ENCODE data around the gene LCP1. TPM values are rescaled to one million over a fixed set of nuclear protein-coding genes. Genes with fewer than 3 reads are reported as not detected.
A peak's percentile ranks its signal among the peaks of the same experiment; 100 is the strongest.
"Not testable (repeated sequence)": the region's sequence is repeated elsewhere in the genome, so short reads cannot be mapped to it uniquely, and the experiment has no call there.

LCP1 gene
- total RNA-seq, 2 donors from 2014 or later, result 761 to 1,053 TPM

- Mint-ChIP-seq H3K27ac (peak overlapping the region; percentile 87 to 93), H3K9me3 (no peaks in the 10 kb centered on the region), H3K36me3 (peaks cover 4 to 57% of the 10 kb centered on the region in 2 donors)
- ATAC-seq (no peak), DNase-seq (ENCODE audit: low spot score in 2 of 2) (no peak)
These were observed 11.3 kb downstream of the LCP1 start for GRCh38 chr13:46170687-46171086.

GRCh38 chr13:46170268-46170667 is 11.7 kb downstream of the LCP1 start:
- DNase-seq (ENCODE audit: low spot score in 2 of 2) (peak in 1 of 2 donors; percentile 54), ATAC-seq (no peak)
- peak overlapping the region; percentile 87 to 93 for H3K27ac Mint-ChIP-seq
- no peaks in the 10 kb centered on the region for H3K9me3 Mint-ChIP-seq
- H3K36me3 Mint-ChIP-seq, result peaks cover 4 to 53% of the 10 kb centered on the region in 2 donors

DNA sequence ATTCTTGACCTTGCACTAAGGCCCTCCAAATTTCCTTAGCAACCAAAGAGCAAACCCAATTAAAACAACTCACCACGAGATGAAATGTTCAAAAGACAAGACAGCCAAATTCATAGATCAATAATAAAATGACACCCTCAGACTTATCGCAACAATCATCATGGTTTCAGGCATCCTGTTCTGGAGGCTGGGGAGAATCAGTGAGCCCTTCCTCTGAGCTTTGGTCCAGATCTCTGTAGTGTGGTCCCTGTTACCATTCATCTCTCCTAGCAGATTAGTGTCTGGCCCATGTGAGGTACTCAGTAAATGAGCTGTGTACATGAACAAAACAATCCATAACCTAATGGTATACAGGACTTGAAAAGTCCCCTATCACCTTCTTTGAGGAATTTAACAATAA is 12.2 kb downstream of the LCP1 start:
- ATAC-seq (no peak), DNase-seq (ENCODE audit: low spot score in 2 of 2) (no peak)
- H3K36me3 Mint-ChIP-seq, result peaks cover 4 to 54% of the 10 kb centered on the region in 2 donors
- peak overlapping the region; percentile 87 to 93 for H3K27ac Mint-ChIP-seq
- H3K9me3 Mint-ChIP-seq, result no peaks in the 10 kb centered on the region

- Mint-ChIP-seq H3K36me3 (peaks cover 8 to 63% of the 10 kb centered on the region in 2 donors), H3K27ac (peak overlapping the region; percentile 82 to 87), H3K9me3 (no peaks in the 10 kb centered on the region)
- ATAC-seq (peak; percentile 33 to 36), DNase-seq (ENCODE audit: low spot score in 2 of 2) (no peak)
These were observed 13.2 kb downstream of the LCP1 start for GRCh38 chr13:46168783-46169182.

- DNase-seq (ENCODE audit: low spot score in 2 of 2), result peak in 1 of 2 donors; percentile 70
These were observed 13.6 kb downstream of the LCP1 start for GRCh38 chr13:46168341-46168740.

DNA sequence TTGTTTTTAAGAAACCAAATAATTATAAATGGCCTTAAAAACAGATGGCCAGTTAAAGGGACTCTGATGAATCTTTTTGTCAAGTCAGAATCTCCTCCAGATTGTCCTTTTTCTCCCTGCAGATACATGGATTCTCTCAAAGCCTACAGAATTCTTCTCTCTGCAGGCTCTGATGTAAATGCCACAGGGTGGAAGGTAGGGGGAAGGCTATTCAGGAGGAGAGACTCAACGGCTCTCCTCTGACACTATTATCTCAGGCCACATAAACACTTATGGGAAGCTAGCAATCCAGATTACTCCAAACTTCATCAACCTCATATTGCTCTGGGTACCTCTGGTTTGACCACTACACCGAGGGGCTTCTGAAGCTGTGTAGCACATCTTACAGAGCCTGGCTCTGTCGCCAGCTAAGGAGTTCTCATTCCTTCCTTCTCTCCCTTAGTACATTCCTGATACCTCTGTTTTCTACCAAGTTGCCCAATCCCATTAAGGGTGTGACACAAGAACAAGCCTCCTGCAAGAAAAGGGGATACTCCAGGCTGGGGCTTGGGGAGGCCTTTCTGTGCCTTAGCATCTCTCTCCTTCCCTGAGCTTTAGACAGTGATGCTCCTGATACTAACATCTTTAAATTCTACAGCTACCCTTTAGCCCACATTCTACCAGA is 14.9 kb downstream of the LCP1 start:
- no peak for DNase-seq (ENCODE audit: low spot score in 2 of 2)
- Mint-ChIP-seq H3K9me3 (no peaks in the 10 kb centered on the region), H3K36me3 (peaks cover 9 to 48% of the 10 kb centered on the region in 2 donors), H3K27ac (peak overlapping the region; percentile 40 to 87)
- no peak for ATAC-seq

More at GRCh38 chr13:46168341-46168740, 13.6 kb downstream of the LCP1 start:
- no peaks in the 10 kb centered on the region for H3K9me3 Mint-ChIP-seq
- H3K36me3 Mint-ChIP-seq, result peaks cover 9 to 59% of the 10 kb centered on the region in 2 donors
- H3K27ac Mint-ChIP-seq, result peak overlapping the region; percentile 82 to 87
- peak; percentile 58 to 75 for ATAC-seq

- Mint-ChIP-seq H3K27ac (peak overlapping the region; percentile 87 to 93), H3K9me3 (no peaks in the 10 kb centered on the region), H3K36me3 (peaks cover 8 to 42% of the 10 kb centered on the region in 2 donors)
- no peak for DNase-seq (ENCODE audit: low spot score in 2 of 2)
- peak; percentile 28 to 33 for ATAC-seq
These were observed 15.8 kb downstream of the LCP1 start for GRCh38 chr13:46166224-46166584.

DNA sequence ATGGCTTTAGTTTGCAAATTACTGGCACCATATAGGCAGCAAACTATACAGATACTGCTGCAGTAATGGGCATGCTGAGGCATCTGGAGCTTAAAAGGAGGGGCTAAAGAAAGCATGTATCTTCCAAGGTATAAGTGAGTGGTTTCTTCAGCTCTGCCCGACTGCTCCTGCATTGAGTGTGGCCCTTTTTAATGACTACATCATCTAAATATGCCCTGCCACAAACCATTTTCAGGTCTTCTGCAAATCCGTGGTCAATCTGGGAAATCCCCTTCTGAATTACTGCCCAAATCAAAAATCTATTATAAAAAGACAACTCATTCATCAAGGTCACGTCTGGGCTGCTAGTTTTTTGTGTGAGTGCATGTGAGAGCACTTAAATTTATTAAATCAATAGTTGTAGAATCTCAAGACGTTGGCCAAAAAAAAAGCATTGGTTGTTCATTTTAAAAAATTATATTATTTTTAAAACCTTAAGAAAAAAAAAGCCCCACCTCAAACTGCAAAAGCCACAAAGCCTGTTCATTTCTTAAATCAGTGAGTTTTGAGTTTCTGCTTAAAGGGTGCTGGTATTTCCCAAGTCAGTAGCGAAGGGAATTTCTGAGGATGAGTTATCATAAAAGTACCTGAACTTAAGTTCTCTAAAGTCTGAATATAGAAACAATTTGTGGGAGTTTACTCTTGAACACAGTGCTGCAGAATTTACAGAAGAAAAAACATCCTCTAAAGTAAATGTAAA is 16.3 kb downstream of the LCP1 start:
- Mint-ChIP-seq H3K27ac (peak overlapping the region; percentile 87 to 93), H3K36me3 (peaks cover 6 to 37% of the 10 kb centered on the region in 2 donors), H3K9me3 (no peaks in the 10 kb centered on the region)
- DNase-seq (ENCODE audit: low spot score in 2 of 2) (peak; percentile 44 to 60), ATAC-seq (peak; percentile 77 to 82)

- Mint-ChIP-seq H3K36me3 (peaks cover 11 to 36% of the 10 kb centered on the region in 2 donors), H3K27ac (peak overlapping the region; percentile 87 to 96), H3K9me3 (no peaks in the 10 kb centered on the region)
- ATAC-seq (no peak), DNase-seq (ENCODE audit: low spot score in 2 of 2) (no peak)
These were observed 17.3 kb downstream of the LCP1 start for GRCh38 chr13:46164661-46165060.

GRCh38 chr13:46162741-46163140 is 19.2 kb downstream of the LCP1 start:
- H3K27ac Mint-ChIP-seq; DNase-seq (ENCODE audit: low spot score in 2 of 2); ATAC-seq; H3K9me3 Mint-ChIP-seq: not testable (repeated sequence)
- peaks cover 22 to 44% of the 10 kb centered on the region in 2 donors for H3K36me3 Mint-ChIP-seq

GRCh38 chr13:46160471-46161066 is 21.4 kb downstream of the LCP1 start:
- peak in 1 of 2 donors; percentile 42 for DNase-seq (ENCODE audit: low spot score in 2 of 2)
- peak; percentile 29 to 30 for ATAC-seq
- peaks cover 22 to 44% of the 10 kb centered on the region in 2 donors for H3K36me3 Mint-ChIP-seq
- peak overlapping the region; percentile 90 to 97 for H3K27ac Mint-ChIP-seq
- no peaks in the 10 kb centered on the region for H3K9me3 Mint-ChIP-seq

DNA sequence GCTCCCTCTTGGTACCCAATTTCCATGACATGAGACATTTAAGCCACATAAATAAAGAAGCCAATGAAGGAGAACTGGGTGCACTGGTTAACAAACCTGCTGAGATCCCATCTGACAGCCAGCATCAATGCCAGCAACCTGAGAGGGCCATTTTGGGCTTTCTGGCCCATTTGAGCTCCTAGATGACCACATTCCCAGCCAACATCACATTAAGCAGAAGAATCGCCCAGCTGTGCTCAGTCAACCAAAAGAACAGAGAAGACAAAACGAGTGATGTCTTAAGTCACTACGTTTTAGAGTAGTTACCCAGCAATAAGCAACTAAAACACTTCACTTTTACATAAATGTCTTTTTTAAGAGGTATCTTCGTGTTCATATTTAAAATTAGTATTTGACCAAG is 21.9 kb downstream of the LCP1 start:
- Mint-ChIP-seq H3K36me3 (peaks cover 22 to 46% of the 10 kb centered on the region in 2 donors), H3K9me3 (no peaks in the 10 kb centered on the region), H3K27ac (peak overlapping the region; percentile 90 to 97)
- DNase-seq (ENCODE audit: low spot score in 2 of 2), result no peak
- no peak for ATAC-seq

GRCh38 chr13:46158983-46159382 is 23.0 kb downstream of the LCP1 start:
- H3K36me3 Mint-ChIP-seq, result peaks cover 25 to 46% of the 10 kb centered on the region in 2 donors
- H3K27ac Mint-ChIP-seq, result peak overlapping the region; percentile 90 to 97
- ATAC-seq, result peak; percentile 74 to 77
- DNase-seq (ENCODE audit: low spot score in 2 of 2), result no peak
- no peaks in the 10 kb centered on the region for H3K9me3 Mint-ChIP-seq

- ATAC-seq (no peak), DNase-seq (ENCODE audit: low spot score in 2 of 2) (no peak)
- no peak overlapping the region for H3K27ac Mint-ChIP-seq
- peaks cover 24 to 50% of the 10 kb centered on the region in 2 donors for H3K36me3 Mint-ChIP-seq
- no peaks in the 10 kb centered on the region for H3K9me3 Mint-ChIP-seq
These were observed 23.8 kb downstream of the LCP1 start for GRCh38 chr13:46158222-46158621.

DNA sequence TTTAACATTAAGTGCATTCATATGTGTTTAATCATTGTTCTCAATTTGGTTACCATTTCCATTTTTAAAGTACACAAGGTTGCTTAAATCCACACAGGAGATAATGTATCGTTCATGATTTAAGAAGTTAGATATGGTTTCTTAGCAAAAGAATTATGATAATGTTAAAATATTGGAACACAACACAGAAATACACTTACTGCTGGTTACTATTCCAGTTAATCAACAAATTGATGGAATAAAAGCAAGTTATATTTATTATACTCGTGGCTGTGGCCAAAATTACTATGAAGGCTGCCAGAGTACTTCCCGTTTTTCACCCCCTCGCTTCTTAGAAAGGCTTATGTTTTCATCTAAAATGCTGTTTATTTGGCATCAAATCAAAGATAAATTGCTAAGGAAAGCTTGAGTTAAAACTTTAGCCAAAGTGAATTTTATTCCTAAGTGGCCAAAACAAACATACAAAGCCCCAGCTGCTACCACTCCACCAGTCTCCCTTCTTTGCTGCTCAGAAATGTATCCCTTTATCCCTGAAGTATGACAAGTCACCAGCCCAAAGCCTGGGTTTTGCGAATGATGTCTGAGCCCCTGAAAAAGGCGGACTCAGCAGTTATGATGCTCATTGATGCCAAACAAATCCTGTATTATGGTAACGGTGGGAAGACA is 27.7 kb downstream of the LCP1 start:
- ATAC-seq, result no peak
- Mint-ChIP-seq H3K27ac (peak overlapping the region; percentile 85 to 92), H3K9me3 (no peaks in the 10 kb centered on the region), H3K36me3 (peaks cover 35 to 75% of the 10 kb centered on the region in 2 donors)
- no peak for DNase-seq (ENCODE audit: low spot score in 2 of 2)

- ATAC-seq, result peak; percentile 51 to 58
- Mint-ChIP-seq H3K27ac (peak overlapping the region; percentile 76 to 92), H3K9me3 (no peaks in the 10 kb centered on the region), H3K36me3 (peaks cover 28 to 73% of the 10 kb centered on the region in 2 donors)
- DNase-seq (ENCODE audit: low spot score in 2 of 2), result no peak
These were observed 29.2 kb downstream of the LCP1 start for GRCh38 chr13:46152627-46153328.
